Stomach (tissue), 9 donors: ENCODE data around the gene FAM193A. TPM values are rescaled to one million over a fixed set of nuclear protein-coding genes. Genes with fewer than 3 reads are reported as not detected.
A peak's percentile ranks its signal among the peaks of the same experiment; 100 is the strongest.
"Not testable (repeated sequence)": the region's sequence is repeated elsewhere in the genome, so short reads cannot be mapped to it uniquely, and the experiment has no call there.

Source experiments
- DNase-seq, 2 donors: peaks; one replicate each; pipeline versions ENCODE4 v3.0.0 to v3.0.0-alpha.2; 2013 to 2019
- H3K27ac ChIP-seq, 5 donors: fragments of 200-600 bp in 4 of 5; sonication (generic) in 4 of 5; one replicate each; pipeline ENCODE4 v1.5.1; 2013 to 2019; ENCODE audit warnings: mild to moderate bottlenecking in 1 of 5, moderate library complexity in 1 of 5
- H3K27me3 ChIP-seq, 3 donors: fragments of 200-600 bp; sonication (generic); one replicate each; pipeline ENCODE4 v1.5.1; 2017 to 2019; ENCODE audit warnings: mixed run types in 1 of 3
- H3K36me3 ChIP-seq, 4 donors: fragments of 200-600 bp; sonication (generic); 1 replicate in 3 of 4; 2 replicates in 1 of 4; pipeline ENCODE4 v1.5.1; 2016 to 2019
- H3K4me1 ChIP-seq, 4 donors: fragments of 200-600 bp; sonication (generic); one replicate each; pipeline ENCODE4 v1.5.1; 2016 to 2019
- H3K4me3 ChIP-seq, 4 donors: fragments of 200-600 bp; sonication (generic) in 3 of 4; one replicate each; pipeline ENCODE4 v1.5.1; 2016 to 2019; ENCODE audit warnings: mild to moderate bottlenecking in 1 of 4
- H3K9me3 ChIP-seq, 4 donors: fragments of 200-600 bp; sonication (generic); one replicate each; pipeline ENCODE4 v1.5.1; 2016 to 2019
- EP300 ChIP-seq: sonication (generic); formaldehyde crosslinking; IDR thresholded peaks from one replicate; pipeline ENCODE4 v1.6.1; 2017; ENCODE audit warnings: antibody characterized with exemption
- POLR2A ChIP-seq, 4 donors: fragments of 450-650 bp; IDR thresholded peaks; one replicate each; pipeline ENCODE4 v1.6.1; 2016; ENCODE audit warnings: antibody characterized with exemption in 4 of 4, control low read depth in 2 of 4, mild to moderate bottlenecking in 1 of 4, moderate library complexity in 1 of 4
- POLR2AphosphoS5 ChIP-seq, 3 donors: sonication (generic); formaldehyde crosslinking; IDR thresholded peaks; one replicate each; pipeline ENCODE4 v1.6.1; 2016; ENCODE audit warnings: antibody characterized with exemption in 3 of 3
- WGBS, 5 donors: extraction: QIAGEN DNeasy Blood & Tissue Kit in 3 of 5; methylation state at CpG; one replicate each; pipeline versions ENCODE4 v1.1.5 to v1.1.7; 2013 to 2018; 5-methylcytosine and 5-hydroxymethylcytosine counted together
- intact Hi-C: fragments of 100-400 bp; cut with DNase I; formaldehyde crosslinking; loops from one replicate; pipeline ENCODE4 v1.15.1; 2023; ENCODE audit warnings: low total_unique reads
- polyA plus RNA-seq, 3 donors: library from polyadenylated mRNA; stranded (reverse); fragments of 200-250 nt; gene quantifications; one replicate each; pipeline ENCODE4 v1.2.3, GENCODE V29; 2013
- total RNA-seq, 5 donors: library from RNA; depleted of rRNA; stranded (reverse); fragments of >200 nt; gene quantifications; one replicate each; pipeline versions ENCODE4 v1.1.0 to v1.2.3, GENCODE V29; 2014 to 2016
- TF ChIP-seq, protein P1 (sequence below), 7 experiments: fragments of 450-650 bp in 4 of 7; fragments of 200-600 bp in 3 of 7; sonication (generic) in 3 of 7; IDR thresholded peaks; one replicate each; pipeline ENCODE4 v1.5.1; 2016 to 2019; ENCODE audit warnings: antibody characterized with exemption in 7 of 7, control low read depth in 2 of 7, mild to moderate bottlenecking in 1 of 7
- donor health status: healthy with polysubstance abuse.
- donor health status: Bipolar disorder and iron deficiency.
- donor health status: healthy.

The FAM193A gene
- total and polyA plus RNA-seq, 8 donors, result 4.9 to 107 (median 26.0) TPM

DNA sequence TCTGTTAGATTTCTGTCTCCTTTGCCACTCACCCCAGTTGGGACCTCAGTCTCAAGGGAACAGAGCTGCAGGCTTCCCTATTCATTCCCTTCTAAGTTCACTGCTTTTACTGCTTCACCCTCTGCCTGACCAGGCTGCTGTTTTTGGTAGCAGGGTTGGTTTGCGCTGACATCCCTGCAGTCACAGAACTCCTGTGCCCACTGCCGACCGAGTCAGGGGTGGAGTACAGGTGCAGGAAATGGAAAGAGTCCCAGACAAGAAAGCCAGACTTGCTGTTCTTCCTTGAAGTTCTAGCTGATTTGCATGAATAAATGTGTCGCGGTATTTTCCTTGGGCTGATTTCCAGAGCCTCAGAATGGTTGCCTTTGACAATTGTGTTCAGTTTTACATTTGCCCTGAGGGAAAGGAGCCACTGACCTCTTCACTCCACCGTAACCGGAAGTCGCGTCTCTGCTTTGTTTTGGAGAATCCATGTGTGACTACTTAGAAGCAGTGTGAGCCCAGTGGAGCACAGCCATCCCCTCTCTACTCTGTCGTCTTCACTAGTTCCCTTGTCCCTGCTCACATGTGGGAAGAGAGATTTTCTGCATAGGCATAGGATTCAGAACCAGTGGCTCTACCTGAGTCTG lies 134.9 kb downstream of the FAM193A start:
- Histone ChIP-seq H3K4me1 (peaks cover 21 to 49% (median 35%) of the 10 kb centered on the region in 4 donors), H3K4me3 (no peak overlapping the region), H3K27ac (peak overlapping the region in 3 of 5 donors; percentile 0 to 64 (median 51)), H3K27me3 (no peaks in the 10 kb centered on the region), H3K9me3 (no peaks in the 10 kb centered on the region), H3K36me3 (peaks cover 32 to 76% (median 66%) of the 10 kb centered on the region in 4 donors)
- whole genome bisulfite sequencing, 5 donors, result 24 to 58% (median 48%) methylated on average over 10 of the region's 10 CpGs
- DNase-seq, result peak in 1 of 2 donors; percentile 44
- no peak for TF ChIP-seq POLR2A (IDR thresholded peaks at IDR 0.05)
- TF ChIP-seq POLR2AphosphoS5 (IDR thresholded peaks at IDR 0.05), result no peak
- TF ChIP-seq, protein P1, sequence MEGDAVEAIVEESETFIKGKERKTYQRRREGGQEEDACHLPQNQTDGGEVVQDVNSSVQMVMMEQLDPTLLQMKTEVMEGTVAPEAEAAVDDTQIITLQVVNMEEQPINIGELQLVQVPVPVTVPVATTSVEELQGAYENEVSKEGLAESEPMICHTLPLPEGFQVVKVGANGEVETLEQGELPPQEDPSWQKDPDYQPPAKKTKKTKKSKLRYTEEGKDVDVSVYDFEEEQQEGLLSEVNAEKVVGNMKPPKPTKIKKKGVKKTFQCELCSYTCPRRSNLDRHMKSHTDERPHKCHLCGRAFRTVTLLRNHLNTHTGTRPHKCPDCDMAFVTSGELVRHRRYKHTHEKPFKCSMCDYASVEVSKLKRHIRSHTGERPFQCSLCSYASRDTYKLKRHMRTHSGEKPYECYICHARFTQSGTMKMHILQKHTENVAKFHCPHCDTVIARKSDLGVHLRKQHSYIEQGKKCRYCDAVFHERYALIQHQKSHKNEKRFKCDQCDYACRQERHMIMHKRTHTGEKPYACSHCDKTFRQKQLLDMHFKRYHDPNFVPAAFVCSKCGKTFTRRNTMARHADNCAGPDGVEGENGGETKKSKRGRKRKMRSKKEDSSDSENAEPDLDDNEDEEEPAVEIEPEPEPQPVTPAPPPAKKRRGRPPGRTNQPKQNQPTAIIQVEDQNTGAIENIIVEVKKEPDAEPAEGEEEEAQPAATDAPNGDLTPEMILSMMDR (IDR thresholded peaks at IDR 0.05), result no peak
- no peak for TF ChIP-seq EP300
- intact Hi-C loops, result no loop called here

DNA sequence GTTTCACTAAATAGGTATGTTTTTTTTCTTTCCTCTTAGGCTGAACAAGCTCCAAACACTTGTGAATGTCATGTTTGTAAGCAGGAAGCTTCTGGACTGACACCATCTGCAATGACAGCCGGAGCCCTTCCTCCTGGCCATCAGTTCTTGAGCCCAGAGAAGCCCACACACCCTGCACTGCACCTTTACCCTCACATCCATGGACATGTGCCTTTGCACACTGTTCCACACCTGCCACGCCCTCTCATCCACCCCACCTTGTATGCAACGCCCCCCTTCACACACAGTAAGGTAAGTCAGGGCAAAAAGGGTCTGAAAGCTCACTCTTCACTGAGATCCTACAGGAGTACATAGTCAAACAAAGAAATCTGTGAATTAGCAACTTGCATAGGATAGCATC lies 135.6 kb downstream of the FAM193A start:
- 69 to 83% (median 74%) methylated on average over 3 of the region's 3 CpGs for WGBS, 5 donors
- Histone ChIP-seq H3K4me3 (no peak overlapping the region), H3K4me1 (peaks cover 21 to 43% (median 32%) of the 10 kb centered on the region in 4 donors), H3K9me3 (no peaks in the 10 kb centered on the region), H3K27me3 (no peaks in the 10 kb centered on the region), H3K27ac (peak overlapping the region in 2 of 5 donors; percentile 51 to 64), H3K36me3 (peaks cover 35 to 83% (median 73%) of the 10 kb centered on the region in 4 donors)
- no peak for DNase-seq
- intact Hi-C loops, result no loop called here
- TF ChIP-seq POLR2AphosphoS5 (IDR thresholded peaks at IDR 0.05) (no peak), POLR2A (IDR thresholded peaks at IDR 0.05) (no peak), EP300 (no peak)
- TF ChIP-seq, protein P1 (IDR thresholded peaks at IDR 0.05), result no peak

DNA sequence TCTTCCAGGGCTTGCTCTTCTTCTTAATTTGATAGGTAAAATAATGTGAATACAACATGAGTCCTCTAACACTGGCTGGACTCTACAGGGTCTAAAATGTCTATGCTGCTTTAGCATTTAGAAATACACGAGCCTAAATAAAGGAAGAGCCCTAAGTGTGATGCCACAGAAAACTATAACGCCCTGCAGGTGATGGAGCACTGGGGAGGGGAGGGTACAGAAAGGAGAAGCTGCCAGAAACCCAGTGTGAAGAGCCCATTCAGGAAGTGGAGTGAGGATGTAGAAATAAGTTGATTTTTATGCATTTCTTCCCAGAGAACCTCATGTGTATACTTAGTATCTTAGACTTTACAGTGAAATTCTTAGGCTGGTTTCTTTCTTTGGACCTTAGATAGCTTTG lies 136.3 kb downstream of the FAM193A start:
- H3K27ac ChIP-seq, result no peak overlapping the region
- TF ChIP-seq POLR2AphosphoS5 (IDR thresholded peaks at IDR 0.05) (no peak), POLR2A (IDR thresholded peaks at IDR 0.05) (no peak), EP300 (no peak)
- TF ChIP-seq, protein P1 (IDR thresholded peaks at IDR 0.05), result no peak
- H3K9me3 ChIP-seq, result no peaks in the 10 kb centered on the region
- no peak overlapping the region for H3K4me3 ChIP-seq
- 66 to 84% (median 79%) methylated on average over 2 of the region's 2 CpGs for WGBS, 5 donors
- H3K4me1 ChIP-seq, result peaks cover 15 to 37% (median 28%) of the 10 kb centered on the region in 4 donors
- no peaks in the 10 kb centered on the region for H3K27me3 ChIP-seq
- intact Hi-C loops, result no loop called here
- H3K36me3 ChIP-seq, result peaks cover 35 to 86% (median 79%) of the 10 kb centered on the region in 4 donors
- DNase-seq, result no peak

DNA sequence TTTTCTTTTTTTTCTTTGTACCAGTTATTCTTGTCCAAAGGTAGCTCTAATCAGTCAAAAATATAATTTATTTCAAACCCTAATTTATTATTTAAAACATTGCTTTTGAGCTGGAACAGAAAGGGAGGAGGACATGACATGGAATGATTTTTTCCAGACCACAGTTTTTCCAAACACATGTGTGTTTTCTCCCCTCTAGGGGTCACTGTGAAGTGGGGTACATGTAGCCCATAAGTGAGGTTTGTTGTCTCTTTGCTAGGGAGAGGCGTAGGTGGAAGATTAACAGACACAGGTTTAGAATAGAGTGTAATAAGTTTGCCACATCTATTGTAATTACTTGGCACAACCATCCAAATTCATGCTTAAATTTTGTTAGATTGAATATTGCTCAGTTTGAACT lies 136.7 kb downstream of the FAM193A start:
- Histone ChIP-seq H3K9me3 (no peaks in the 10 kb centered on the region), H3K4me3 (no peak overlapping the region), H3K4me1 (peaks cover 12 to 32% (median 24%) of the 10 kb centered on the region in 4 donors), H3K27me3 (no peaks in the 10 kb centered on the region), H3K27ac (no peak overlapping the region), H3K36me3 (peaks cover 35 to 91% (median 83%) of the 10 kb centered on the region in 4 donors)
- intact Hi-C loops, result no loop called here
- DNase-seq, result no peak
- TF ChIP-seq POLR2AphosphoS5 (IDR thresholded peaks at IDR 0.05) (no peak), POLR2A (IDR thresholded peaks at IDR 0.05) (no peak), EP300 (no peak)
- TF ChIP-seq, protein P1 (IDR thresholded peaks at IDR 0.05), result no peak
- 57 to 73% (median 68%) methylated on average over 1 of the region's 1 CpG for WGBS, 5 donors

DNA sequence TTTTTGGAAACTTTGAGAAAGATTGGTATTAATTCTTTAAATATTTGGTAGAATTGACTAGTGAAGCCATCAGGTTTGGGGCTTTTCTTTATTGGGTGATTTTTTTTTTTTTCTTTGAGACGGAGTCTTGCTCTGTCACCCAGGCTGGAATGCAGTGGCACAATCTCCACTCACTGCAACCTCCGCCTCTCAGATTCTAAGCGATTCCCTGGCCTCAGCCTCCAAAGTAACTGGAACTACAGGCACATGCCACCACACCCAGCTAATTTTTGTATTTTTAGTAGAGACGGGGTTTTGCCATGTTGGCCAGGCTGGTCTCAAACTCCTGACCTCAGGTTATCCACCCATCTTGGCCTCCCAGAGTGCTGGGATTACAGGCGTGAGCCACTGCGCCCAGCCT lies 143.3 kb downstream of the FAM193A start:
- WGBS, 5 donors, result 92 to 97% (median 96%) methylated on average over 6 of the region's 6 CpGs
- H3K9me3 ChIP-seq, H3K27me3 ChIP-seq, intact Hi-C loops, H3K27ac ChIP-seq, DNase-seq, H3K4me3 ChIP-seq, H3K4me1 ChIP-seq: not testable (repeated sequence)
- H3K36me3 ChIP-seq, result peaks cover 18 to 80% (median 78%) of the 10 kb centered on the region in 4 donors
